ENCODE data around the gene OR52D1.

- TF ChIP-seq CTCF (IDR thresholded peaks at IDR 0.05; ENCODE audit: low read length) = no peak
- no peak for TF ChIP-seq EZH2 (IDR thresholded peaks at IDR 0.05; ENCODE audit: borderline replicate concordance, low read length)
These were observed 14.6 kb upstream of the OR52D1 start for GRCh38 chr11:5473921-5474320.

Measured in OCI-LY1 (cell line).